Left ventricle myocardium inferior (tissue), 1 donor: ENCODE measurements around the gene SEZ6L. TPM values are rescaled to one million over a fixed set of nuclear protein-coding genes. Genes with fewer than 3 reads are reported as not detected.

Experiments
- DNase-seq: peaks from one replicate; pipeline ENCODE4 v3.0.0-alpha.2; 2020
- H3K27ac ChIP-seq: fragments of 200-600 bp; replicated peaks from 2 replicates; pipeline ENCODE4 v1.8.0; 2021
- H3K27me3 ChIP-seq: fragments of 200-600 bp; 2 replicates; pipeline ENCODE4 v1.8.0; 2021; ENCODE audit warnings: low read depth
- H3K36me3 ChIP-seq: fragments of 200-600 bp; 2 replicates; pipeline ENCODE4 v1.8.0; 2021
- H3K4me1 ChIP-seq: fragments of 200-600 bp; 2 replicates; pipeline ENCODE4 v1.8.0; 2021
- H3K4me3 ChIP-seq: fragments of 200-600 bp; 2 replicates; pipeline ENCODE4 v1.8.0; 2021; ENCODE audit warnings: mild to moderate bottlenecking, moderate library complexity
- H3K9me3 ChIP-seq: fragments of 200-600 bp; replicated peaks from 2 replicates; pipeline ENCODE4 v1.8.0; 2021
- CTCF ChIP-seq: fragments of 200-600 bp; IDR thresholded peaks from 2 replicates; pipeline ENCODE4 v1.8.0; 2021; ENCODE audit warnings: antibody characterized with exemption, mild to moderate bottlenecking, borderline replicate concordance
- intact Hi-C: fragments of 100-400 bp; cut with micrococcal nuclease; formaldehyde crosslinking; loops from one replicate; pipeline ENCODE4 v1.11.0; 2022
- total RNA-seq: library from RNA; stranded (reverse); fragmentation: NEBNext Ultra II Directional; extraction: Animal tissue kit (Norgen Biotek cat#: 25700); gene quantifications from one replicate; pipeline ENCODE4 v1.2.1, GENCODE V29; 2021
- donor health status: DM: no; HTN: yes; CAD: no; lungs with severe emphysema.

Gene SEZ6L
- total RNA-seq, 1 donor from 2014 or later: 0.16 TPM

GRCh38 chr22:26304730-26305129 is 135.5 kb downstream of the SEZ6L start:
- Histone ChIP-seq H3K27ac (no peak overlapping the region), H3K36me3 (no peaks in the 10 kb centered on the region), H3K4me3 (no peak overlapping the region), H3K27me3 (peaks cover 89% of the 10 kb centered on the region), H3K4me1 (no peaks in the 10 kb centered on the region), H3K9me3 (no peaks in the 10 kb centered on the region)
- no peak for TF ChIP-seq CTCF
- DNase-seq: no peak
- intact Hi-C loops: no loop called here

DNA sequence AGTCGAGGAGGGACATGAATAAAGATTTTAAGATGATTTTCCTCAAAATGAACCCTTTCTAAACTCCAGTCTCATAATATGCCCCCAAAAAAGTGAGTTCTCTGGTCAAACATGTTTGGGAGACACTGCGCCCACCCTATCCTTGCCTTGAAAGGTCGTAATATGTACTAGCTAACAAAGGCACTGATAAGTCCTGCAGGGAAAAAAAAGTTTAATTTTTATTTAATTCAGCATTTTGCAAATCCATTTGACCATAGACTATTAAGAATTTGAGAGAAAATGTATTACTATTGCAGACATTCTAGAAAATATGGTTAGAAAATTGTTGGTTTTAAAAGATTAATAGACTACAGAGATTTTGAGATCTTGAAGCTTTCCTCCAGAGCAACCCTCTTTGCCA is 139.2 kb downstream of the SEZ6L start:
- Histone ChIP-seq H3K4me3 (no peak overlapping the region), H3K9me3 (no peaks in the 10 kb centered on the region), H3K27me3 (peaks cover 93% of the 10 kb centered on the region), H3K4me1 (no peaks in the 10 kb centered on the region), H3K36me3 (no peaks in the 10 kb centered on the region), H3K27ac (no peak overlapping the region)
- intact Hi-C loops: no loop called here
- no peak for TF ChIP-seq CTCF
- no peak for DNase-seq

DNA sequence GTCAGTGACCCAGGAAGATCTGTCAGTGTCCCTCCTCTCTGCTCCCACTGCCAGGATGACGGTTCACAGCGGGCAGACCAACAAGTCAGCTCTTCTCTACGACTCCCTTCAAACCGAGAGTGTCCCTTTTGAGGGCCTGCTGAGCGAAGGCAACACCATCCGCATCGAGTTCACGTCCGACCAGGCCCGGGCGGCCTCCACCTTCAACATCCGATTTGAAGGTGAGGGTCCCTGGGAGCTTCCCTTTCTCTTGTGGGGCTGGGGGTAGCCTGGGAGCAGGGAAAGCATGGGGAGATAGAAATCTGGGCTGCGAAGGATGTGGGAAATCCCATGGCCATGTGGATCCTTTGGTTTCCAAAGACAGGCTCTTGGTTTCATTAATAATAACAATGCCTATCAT is 141.4 kb downstream of the SEZ6L start:
- Histone ChIP-seq H3K4me1 (no peaks in the 10 kb centered on the region), H3K4me3 (no peak overlapping the region), H3K36me3 (no peaks in the 10 kb centered on the region), H3K9me3 (no peaks in the 10 kb centered on the region), H3K27me3 (peaks cover 90% of the 10 kb centered on the region), H3K27ac (no peak overlapping the region)
- no peak for TF ChIP-seq CTCF
- intact Hi-C loops: no loop called here
- no peak for DNase-seq

DNA sequence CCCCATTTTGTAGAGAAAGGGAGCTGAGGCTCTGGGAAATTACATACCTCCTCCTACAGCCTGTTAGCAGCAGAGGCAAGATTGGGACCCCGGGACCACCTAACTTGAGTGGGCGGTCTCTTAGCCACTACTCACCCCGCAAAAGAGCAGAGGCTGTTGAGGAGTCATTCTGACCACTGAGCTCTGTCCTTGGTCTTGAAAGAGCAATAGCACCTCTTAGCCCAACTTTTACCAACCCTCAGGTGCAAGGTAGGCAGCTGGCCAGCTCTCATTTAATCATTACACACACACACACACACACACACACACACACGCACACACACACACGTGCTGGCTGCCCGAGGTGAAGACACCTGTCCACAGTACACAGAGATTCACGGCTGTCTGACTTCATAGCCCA is 144.0 kb downstream of the SEZ6L start:
- intact Hi-C loops: no loop called here
- H3K27ac ChIP-seq: no peak overlapping the region
- no peaks in the 10 kb centered on the region for H3K4me1 ChIP-seq
- no peak overlapping the region for H3K4me3 ChIP-seq
- H3K9me3 ChIP-seq: no peaks in the 10 kb centered on the region
- H3K27me3 ChIP-seq: peaks cover 63% of the 10 kb centered on the region
- TF ChIP-seq CTCF: no peak
- H3K36me3 ChIP-seq: no peaks in the 10 kb centered on the region
- DNase-seq: no peak

- TF ChIP-seq CTCF: no peak
- no peaks in the 10 kb centered on the region for H3K36me3 ChIP-seq
- H3K4me3 ChIP-seq: no peak overlapping the region
- peaks cover 54% of the 10 kb centered on the region for H3K27me3 ChIP-seq
- H3K27ac ChIP-seq: no peak overlapping the region
- intact Hi-C loops: no loop called here
- no peaks in the 10 kb centered on the region for H3K4me1 ChIP-seq
- H3K9me3 ChIP-seq: no peaks in the 10 kb centered on the region
- DNase-seq: no peak
Observed at GRCh38 chr22:26314171-26314570, 144.9 kb downstream of the SEZ6L start.

GRCh38 chr22:26314656-26315055 is 145.4 kb downstream of the SEZ6L start:
- peaks cover 49% of the 10 kb centered on the region for H3K27me3 ChIP-seq
- DNase-seq: no peak
- H3K27ac ChIP-seq: no peak overlapping the region
- no peaks in the 10 kb centered on the region for H3K9me3 ChIP-seq
- no peak overlapping the region for H3K4me3 ChIP-seq
- no peaks in the 10 kb centered on the region for H3K4me1 ChIP-seq
- no peaks in the 10 kb centered on the region for H3K36me3 ChIP-seq
- intact Hi-C loops: no loop called here
- no peak for TF ChIP-seq CTCF
